ENCODE results near the gene MAMLD1. TPM values are rescaled to one million over a fixed set of nuclear protein-coding genes. Genes with fewer than 3 reads are reported as not detected.

MAMLD1 gene
- total and polyA plus RNA-seq, 11 donors, result 1.2 to 3.0 (median 1.4) TPM

- Histone ChIP-seq H3K27ac (no peak overlapping the region), H3K4me3 (no peak overlapping the region), H3K9me3 (no peaks in the 10 kb centered on the region), H3K4me1 (peaks cover 0 to 15% (median 0%) of the 10 kb centered on the region in 12 donors), H3K36me3 (no peaks in the 10 kb centered on the region), H3K27me3 (no peaks in the 10 kb centered on the region)
- intact Hi-C loops (cut with DNase I), result no loop called here
- no peak for DNase-seq
- no peak for TF ChIP-seq POLR2A (IDR thresholded peaks at IDR 0.05)
- TF ChIP-seq CTCF (IDR thresholded peaks at IDR 0.05), result no peak
- 66 to 92% (median 82%) methylated on average over 5 of the region's 5 CpGs for WGBS, 4 donors
- ATAC-seq, result no peak
These were observed 86.2 kb downstream of the MAMLD1 start for GRCh38 chrX:150449313-150449712.

- DNase-seq (no peak), ATAC-seq (no peak)
- intact Hi-C loops (cut with DNase I), result no loop called here
- H3K36me3 ChIP-seq, result no peaks in the 10 kb centered on the region
- H3K9me3 ChIP-seq, result no peaks in the 10 kb centered on the region
- peak overlapping the region in 3 of 12 donors; percentile 2 to 24 (median 13) for H3K27ac ChIP-seq
- H3K4me1 ChIP-seq, result peaks cover 0 to 14% (median 0%) of the 10 kb centered on the region in 12 donors
- 67 to 83% (median 71%) methylated on average over 5 of the region's 5 CpGs for WGBS, 4 donors
- TF ChIP-seq CTCF (IDR thresholded peaks at IDR 0.05), result no peak
- H3K4me3 ChIP-seq, result no peak overlapping the region
- no peaks in the 10 kb centered on the region for H3K27me3 ChIP-seq
These were observed 87.5 kb downstream of the MAMLD1 start for GRCh38 chrX:150450519-150451177.

- H3K27ac ChIP-seq, result peak overlapping the region in 2 of 12 donors; percentile 13 to 14
- TF ChIP-seq CTCF (IDR thresholded peaks at IDR 0.05), result no peak
- intact Hi-C loops (cut with DNase I), result no loop called here
- no peaks in the 10 kb centered on the region for H3K36me3 ChIP-seq
- H3K27me3 ChIP-seq, result no peaks in the 10 kb centered on the region
- WGBS, 4 donors, result 54 to 93% (median 76%) methylated on average over 3 of the region's 3 CpGs
- no peak overlapping the region for H3K4me3 ChIP-seq
- peaks cover 0 to 6% (median 0%) of the 10 kb centered on the region in 12 donors for H3K4me1 ChIP-seq
- ATAC-seq (no peak), DNase-seq (no peak)
- H3K9me3 ChIP-seq, result no peaks in the 10 kb centered on the region
These were observed 88.8 kb downstream of the MAMLD1 start for GRCh38 chrX:150451953-150452352.

GRCh38 chrX:150454083-150454482 is 91.0 kb downstream of the MAMLD1 start:
- Histone ChIP-seq H3K27ac (peak overlapping the region in 6 of 12 donors; percentile 29 to 60 (median 54)), H3K9me3 (no peaks in the 10 kb centered on the region), H3K4me3 (no peak overlapping the region), H3K27me3 (no peaks in the 10 kb centered on the region), H3K36me3 (no peaks in the 10 kb centered on the region), H3K4me1 (peaks cover 0 to 6% (median 0%) of the 10 kb centered on the region in 12 donors)
- peak in 2 of 4 donors; percentile 46 to 82 for ATAC-seq
- intact Hi-C loops (cut with DNase I), result no loop called here
- TF ChIP-seq CTCF (IDR thresholded peaks at IDR 0.05), result no peak
- no peak for TF ChIP-seq POLR2A (IDR thresholded peaks at IDR 0.05)
- no peak for DNase-seq
